Progenitor cell of endocrine pancreas (in vitro differentiated cells): ENCODE measurements around the gene ASH1L. TPM values are rescaled to one million over a fixed set of nuclear protein-coding genes. Genes with fewer than 3 reads are reported as not detected.
A peak's percentile ranks its signal among the peaks of the same experiment; 100 is the strongest.
"Not testable (repeated sequence)": the region's sequence is repeated elsewhere in the genome, so short reads cannot be mapped to it uniquely, and the experiment has no call there.

Source experiments
- DNase-seq: peaks from one replicate; pipeline ENCODE4 v3.0.0; 2021; ENCODE audit warnings: low spot score; ENCODE audit not compliant: unreplicated experiment
- H3K27ac Mint-ChIP-seq: 2 replicates; pipeline ENCODE4 v1.8.0; 2021; ENCODE audit warnings: mild to moderate bottlenecking, moderate library complexity, mixed read lengths
- H3K27me3 Mint-ChIP-seq: 2 replicates; pipeline ENCODE4 v1.8.0; 2021; ENCODE audit warnings: mixed read lengths
- H3K36me3 Mint-ChIP-seq: 2 replicates; pipeline ENCODE4 v1.8.0; 2022; ENCODE audit warnings: mixed read lengths; ENCODE audit not compliant: insufficient read depth
- H3K4me1 Mint-ChIP-seq: 2 replicates; pipeline ENCODE4 v1.8.0; 2021; ENCODE audit warnings: low read depth, mixed read lengths
- H3K4me3 Mint-ChIP-seq: 2 replicates; pipeline ENCODE4 v1.8.0; 2021; ENCODE audit warnings: low read depth, mild to moderate bottlenecking, moderate library complexity, mixed read lengths
- H3K9me3 Mint-ChIP-seq: 2 replicates; pipeline ENCODE4 v1.8.0; 2021; ENCODE audit warnings: low read depth, mixed read lengths
- CTCF ChIP-seq: fragments of 200-600 bp; sonication (generic); IDR thresholded peaks from one replicate; pipeline ENCODE4 v1.5.0; 2021; ENCODE audit warnings: antibody characterized with exemption, mild to moderate bottlenecking; ENCODE audit not compliant: unreplicated experiment
- long read RNA-seq: library from polyadenylated mRNA; unstranded; transcript quantifications from one replicate; pipeline ENCODE4 v2.0.0, GENCODE V29; 2020
- total RNA-seq: library from RNA; stranded (reverse); gene quantifications from 2 replicates; pipeline ENCODE4 v1.2.1, GENCODE V29; 2021

ASH1L gene, protein sequence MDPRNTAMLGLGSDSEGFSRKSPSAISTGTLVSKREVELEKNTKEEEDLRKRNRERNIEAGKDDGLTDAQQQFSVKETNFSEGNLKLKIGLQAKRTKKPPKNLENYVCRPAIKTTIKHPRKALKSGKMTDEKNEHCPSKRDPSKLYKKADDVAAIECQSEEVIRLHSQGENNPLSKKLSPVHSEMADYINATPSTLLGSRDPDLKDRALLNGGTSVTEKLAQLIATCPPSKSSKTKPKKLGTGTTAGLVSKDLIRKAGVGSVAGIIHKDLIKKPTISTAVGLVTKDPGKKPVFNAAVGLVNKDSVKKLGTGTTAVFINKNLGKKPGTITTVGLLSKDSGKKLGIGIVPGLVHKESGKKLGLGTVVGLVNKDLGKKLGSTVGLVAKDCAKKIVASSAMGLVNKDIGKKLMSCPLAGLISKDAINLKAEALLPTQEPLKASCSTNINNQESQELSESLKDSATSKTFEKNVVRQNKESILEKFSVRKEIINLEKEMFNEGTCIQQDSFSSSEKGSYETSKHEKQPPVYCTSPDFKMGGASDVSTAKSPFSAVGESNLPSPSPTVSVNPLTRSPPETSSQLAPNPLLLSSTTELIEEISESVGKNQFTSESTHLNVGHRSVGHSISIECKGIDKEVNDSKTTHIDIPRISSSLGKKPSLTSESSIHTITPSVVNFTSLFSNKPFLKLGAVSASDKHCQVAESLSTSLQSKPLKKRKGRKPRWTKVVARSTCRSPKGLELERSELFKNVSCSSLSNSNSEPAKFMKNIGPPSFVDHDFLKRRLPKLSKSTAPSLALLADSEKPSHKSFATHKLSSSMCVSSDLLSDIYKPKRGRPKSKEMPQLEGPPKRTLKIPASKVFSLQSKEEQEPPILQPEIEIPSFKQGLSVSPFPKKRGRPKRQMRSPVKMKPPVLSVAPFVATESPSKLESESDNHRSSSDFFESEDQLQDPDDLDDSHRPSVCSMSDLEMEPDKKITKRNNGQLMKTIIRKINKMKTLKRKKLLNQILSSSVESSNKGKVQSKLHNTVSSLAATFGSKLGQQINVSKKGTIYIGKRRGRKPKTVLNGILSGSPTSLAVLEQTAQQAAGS (N-terminal part only)
- 49.7 and 51.3 TPM in 2 replicates for total RNA-seq
- long read RNA-seq, partial matches to known transcripts: 40 of 129 reads
- long read RNA-seq, other reads (novel, unspliced or antisense): 89 of 129 reads

- no peak for TF ChIP-seq CTCF
- Mint-ChIP-seq H3K4me3 (peak within 1 kb of the TSS; percentile 93), H3K9me3 (no peaks in the 10 kb centered on the region), H3K36me3 (peaks cover 2% of the 10 kb centered on the region), H3K27me3 (no peaks in the 10 kb centered on the region), H3K4me1 (peaks cover 24% of the 10 kb centered on the region), H3K27ac (peak within 1 kb of the TSS; percentile 98)
- DNase-seq: peak; percentile 82
These were observed at the start of gene ASH1L for GRCh38 chr1:155562581-155563376. Gene ASH1L, minus strand, starts transcription at chr1:155562803. Its CDS starts 41,284 bp downstream, at chr1:155521519.

- H3K27me3 Mint-ChIP-seq, H3K9me3 Mint-ChIP-seq, DNase-seq, H3K4me1 Mint-ChIP-seq, H3K27ac Mint-ChIP-seq, H3K36me3 Mint-ChIP-seq: not testable (repeated sequence)
- H3K4me3 Mint-ChIP-seq: peak overlapping the region; percentile 90
These were observed 47.6 kb upstream of the ASH1L start for GRCh38 chr1:155610257-155610647.

DNA sequence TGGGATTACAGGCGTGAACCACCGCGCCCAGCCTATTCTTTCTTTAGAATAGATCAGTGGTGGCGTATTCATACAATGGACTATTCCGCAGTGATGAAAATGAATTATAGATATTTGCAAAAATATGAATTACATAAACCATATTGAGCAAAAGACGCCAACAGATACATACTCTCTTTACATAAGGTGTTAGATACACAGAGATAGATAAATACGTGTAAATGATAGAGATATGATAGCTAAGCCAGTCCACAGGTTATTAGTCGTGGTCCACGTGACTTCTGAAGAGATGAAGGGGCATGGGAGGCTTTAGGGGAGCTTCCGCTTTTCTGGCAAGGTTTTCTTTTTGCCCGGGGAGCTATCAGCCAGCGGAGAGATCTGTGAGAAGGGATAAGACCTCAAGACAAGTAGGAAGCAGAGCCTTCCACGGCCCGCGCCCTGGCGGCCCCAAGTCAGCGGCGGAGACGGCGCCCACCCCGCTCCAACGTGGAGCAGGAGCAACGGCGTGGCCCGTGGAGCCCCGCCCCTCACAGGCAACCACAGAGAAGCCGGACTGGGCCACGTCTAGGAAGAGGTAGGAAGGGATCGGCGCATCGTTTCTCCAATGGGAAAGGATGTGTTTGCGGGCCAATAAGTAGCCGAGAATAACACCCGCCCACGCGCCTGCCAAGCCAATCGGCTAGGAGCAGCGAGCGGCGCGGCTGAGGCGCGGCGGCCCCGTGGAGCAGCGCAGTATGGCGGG lies 47.1 kb upstream of the ASH1L start, which contains the start of gene MSTO1:
TSS of gene MSTO1 (plus strand) at position 704 of the 742 bp plus-strand sequence. CDS start at position 735, 31 bp downstream.
- H3K27ac Mint-ChIP-seq: peak within 1 kb of the TSS; percentile 95
- no peaks in the 10 kb centered on the region for H3K9me3 Mint-ChIP-seq
- peaks cover 3% of the 10 kb centered on the region for H3K36me3 Mint-ChIP-seq
- H3K4me1 Mint-ChIP-seq: no peaks in the 10 kb centered on the region
- DNase-seq: peak; percentile 82
- TF ChIP-seq CTCF: no peak
- H3K27me3 Mint-ChIP-seq: no peaks in the 10 kb centered on the region
- peak within 1 kb of the TSS; percentile 90 for H3K4me3 Mint-ChIP-seq

GRCh38 chr1:155608888-155609225 lies 46.3 kb upstream of the ASH1L start:
- H3K36me3 Mint-ChIP-seq: peaks cover 2% of the 10 kb centered on the region
- no peaks in the 10 kb centered on the region for H3K4me1 Mint-ChIP-seq
- no peak overlapping the region for H3K4me3 Mint-ChIP-seq
- no peak for DNase-seq
- H3K27me3 Mint-ChIP-seq: no peaks in the 10 kb centered on the region
- H3K9me3 Mint-ChIP-seq: no peaks in the 10 kb centered on the region
- no peak for TF ChIP-seq CTCF
- no peak overlapping the region for H3K27ac Mint-ChIP-seq

DNA sequence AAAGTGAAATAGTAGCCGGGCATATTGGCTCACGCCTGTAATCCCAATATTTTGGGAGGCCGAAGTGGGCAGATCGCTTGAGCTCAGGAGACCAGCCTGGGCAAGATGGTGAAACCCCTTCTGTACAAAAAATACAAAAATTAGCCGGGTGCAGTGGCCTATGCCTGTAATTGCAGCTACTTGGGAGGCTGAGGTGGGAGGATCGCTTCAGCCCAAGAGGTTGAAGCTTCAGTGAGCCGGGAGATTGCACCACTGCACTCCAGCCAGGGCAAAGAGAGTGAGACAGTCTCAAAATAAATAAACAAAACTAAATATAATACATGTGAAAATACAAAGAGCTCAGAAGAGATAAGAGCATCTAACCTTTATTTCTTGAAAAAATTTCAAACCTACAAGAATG lies 45.1 kb upstream of the ASH1L start:
- Mint-ChIP-seq H3K27me3 (no peaks in the 10 kb centered on the region), H3K4me3 (no peak overlapping the region), H3K4me1 (no peaks in the 10 kb centered on the region), H3K27ac (no peak overlapping the region), H3K36me3 (peaks cover 2% of the 10 kb centered on the region), H3K9me3 (no peaks in the 10 kb centered on the region)
- DNase-seq: no peak
- TF ChIP-seq CTCF: no peak

DNA sequence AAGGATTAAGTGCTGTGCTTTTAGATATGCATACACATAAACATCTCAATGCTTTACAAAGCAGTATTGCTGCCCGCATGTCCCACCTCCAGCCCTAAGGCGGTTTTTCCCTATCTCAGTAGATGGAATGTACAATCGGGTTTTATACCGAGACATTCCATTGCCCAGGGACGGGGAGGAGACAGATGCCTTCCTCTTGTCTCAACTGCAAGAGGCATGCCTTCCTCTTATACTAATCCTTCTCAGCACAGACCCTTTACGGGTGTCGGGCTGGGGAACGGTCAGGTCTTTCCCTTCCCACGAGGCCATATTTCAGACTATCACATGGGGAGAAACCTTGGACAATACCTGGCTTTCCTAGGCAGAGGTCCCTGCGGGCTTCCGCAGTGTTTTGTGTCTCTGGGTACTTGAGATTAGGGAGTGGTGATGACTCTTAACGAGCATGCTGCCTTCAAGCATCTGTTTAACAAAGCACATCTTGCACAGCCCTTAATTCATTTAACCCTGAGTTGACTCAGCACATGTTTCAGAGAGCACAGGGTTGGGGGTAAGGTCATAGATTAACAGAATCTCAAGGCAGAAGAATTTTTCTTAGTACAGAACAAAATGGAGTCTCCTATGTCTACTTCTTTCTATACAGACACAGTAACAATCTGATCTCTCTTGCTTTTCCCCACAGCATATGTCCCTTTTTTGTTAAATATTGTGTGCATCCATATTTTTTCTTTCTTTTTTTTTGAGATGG lies 37.4 kb upstream of the ASH1L start:
- peaks cover 11% of the 10 kb centered on the region for H3K4me1 Mint-ChIP-seq
- H3K9me3 Mint-ChIP-seq, H3K27me3 Mint-ChIP-seq, DNase-seq, H3K36me3 Mint-ChIP-seq: not testable (repeated sequence)
- H3K4me3 Mint-ChIP-seq: peak overlapping the region; percentile 7
- peak overlapping the region; percentile 24 for H3K27ac Mint-ChIP-seq
